GM12878 (cell line): ENCODE measurements around the gene TMEM94. TPM values are rescaled to one million over a fixed set of nuclear protein-coding genes. Genes with fewer than 3 reads are reported as not detected.

Source experiments
- BACH1 ChIP-seq: fragments of 450-650 bp; IDR thresholded peaks from 2 replicates; pipeline ENCODE4 v1.6.1; 2017; ENCODE audit warnings: mild to moderate bottlenecking, borderline replicate concordance
- CHD2 ChIP-seq: IDR thresholded peaks from 2 replicates; pipeline ENCODE4 v1.6.1; 2011; ENCODE audit warnings: low read depth, low read length, improper control_type of control experiment, borderline replicate concordance
- CHD4 ChIP-seq: fragments of 200-600 bp; sonication (generic); IDR thresholded peaks from 2 replicates; pipeline ENCODE4 v1.6.1; 2016; ENCODE audit warnings: mild to moderate bottlenecking
- EGR1 ChIP-seq, 2 experiments: IDR thresholded peaks; 1 replicate in 1 of 2; 2 replicates in 1 of 2; pipeline ENCODE4 v1.6.1; 2011 to 2012; ENCODE audit warnings: low read depth in 2 of 2, low read length in 2 of 2, borderline replicate concordance in 1 of 2, mild to moderate bottlenecking in 1 of 2, moderate library complexity in 1 of 2
- GATAD2B ChIP-seq: fragments of 450-650 bp; conservative IDR thresholded peaks from 2 replicates; pipeline ENCODE4 v1.6.1; 2017; ENCODE audit warnings: low read depth, mild to moderate bottlenecking, moderate library complexity
- HDAC2 ChIP-seq: fragments of 200-600 bp; sonication (generic); IDR thresholded peaks from 2 replicates; pipeline ENCODE4 v1.6.1; 2017
- IKZF2 ChIP-seq, 2 experiments: fragments of 450-650 bp; IDR thresholded peaks; 2 replicates each; pipeline ENCODE4 v1.6.1; 2017; ENCODE audit warnings: mild to moderate bottlenecking in 2 of 2, moderate library complexity in 2 of 2
- LARP7 ChIP-seq: fragments of 450-650 bp; IDR thresholded peaks from 2 replicates; pipeline ENCODE4 v1.6.1; 2017; ENCODE audit warnings: mild to moderate bottlenecking
- MAX ChIP-seq: IDR thresholded peaks from 2 replicates; pipeline ENCODE4 v1.6.1; 2012; ENCODE audit warnings: low read depth, low read length, improper control_type of control experiment
- NFYA ChIP-seq: IDR thresholded peaks from 2 replicates; pipeline ENCODE4 v1.6.1; 2011; ENCODE audit warnings: low read depth, mild to moderate bottlenecking, low read length, improper control_type of control experiment, borderline replicate concordance
- NR2F1 ChIP-seq: fragments of 450-650 bp; conservative IDR thresholded peaks from 2 replicates; pipeline ENCODE4 v1.6.1; 2017; ENCODE audit warnings: mild to moderate bottlenecking
- PAX8 ChIP-seq: fragments of 450-650 bp; IDR thresholded peaks from 2 replicates; pipeline ENCODE4 v1.6.1; 2017; ENCODE audit warnings: mild to moderate bottlenecking, moderate library complexity
- PBX3 ChIP-seq: IDR thresholded peaks from 2 replicates; pipeline ENCODE4 v1.6.1; 2011; ENCODE audit warnings: mild to moderate bottlenecking, low read depth, low read length, moderate library complexity; ENCODE audit not compliant: insufficient replicate concordance
- RAD21 ChIP-seq: IDR thresholded peaks from 2 replicates; pipeline ENCODE4 v1.6.1; 2011; ENCODE audit warnings: mild to moderate bottlenecking, low read depth, low read length, moderate library complexity; ENCODE audit not compliant: insufficient read depth
- RBBP5 ChIP-seq: fragments of 200-600 bp; sonication (generic); conservative IDR thresholded peaks from 2 replicates; pipeline ENCODE4 v1.6.1; 2016
- RCOR1 ChIP-seq: conservative IDR thresholded peaks from 2 replicates; pipeline ENCODE4 v1.6.1; 2012; ENCODE audit warnings: low read depth, low read length, improper control_type of control experiment
- SMARCA5 ChIP-seq: fragments of 450-650 bp; IDR thresholded peaks from 2 replicates; pipeline ENCODE4 v1.6.1; 2017; ENCODE audit warnings: mild to moderate bottlenecking
- SMC3 ChIP-seq: IDR thresholded peaks from 2 replicates; pipeline ENCODE4 v1.6.1; 2011; ENCODE audit warnings: low read length, improper control_type of control experiment, borderline replicate concordance
- SP1 ChIP-seq: IDR thresholded peaks from one replicate; pipeline ENCODE4 v1.6.1; 2011; ENCODE audit warnings: low read depth, low read length
- YY1 ChIP-seq: IDR thresholded peaks from 2 replicates; pipeline ENCODE4 v1.6.1; 2011; ENCODE audit warnings: low read depth, mild to moderate bottlenecking, low read length
- ZBED1 ChIP-seq: IDR thresholded peaks from 2 replicates; pipeline ENCODE4 v1.6.1; 2016; ENCODE audit warnings: borderline replicate concordance
- ZNF24 ChIP-seq: fragments of 450-650 bp; IDR thresholded peaks from 2 replicates; pipeline ENCODE4 v1.6.1; 2017; ENCODE audit warnings: antibody characterized with exemption, mild to moderate bottlenecking
- ZSCAN29 ChIP-seq: fragments of 450-650 bp; IDR thresholded peaks from 2 replicates; pipeline ENCODE4 v1.6.1; 2017; ENCODE audit warnings: mild to moderate bottlenecking, moderate library complexity
- polyA plus RNA-seq, 11 experiments: library from polyadenylated mRNA; depleted of rRNA in 4 of 11; unstranded in 6 of 11; stranded (reverse) in 5 of 11; fragments of >200 nt; fragmentation: Nextera tagmentation in 4 of 11; fragmentation: Illumina TruSeq in 1 of 11; extraction: Ambion mirVana in 4 of 11; extraction: Trizol in 1 of 11; gene quantifications; 1 replicate in 1 of 11; 2 replicates in 10 of 11; pipeline versions ENCODE4 v1.2.1 to v1.2.3, GENCODE V29; 2011 to 2016; ENCODE audit warnings: inconsistent platforms in 2 of 11, missing spikeins in 2 of 11, low read depth in 1 of 11
- total RNA-seq, 4 experiments: library from RNA; depleted of rRNA in 3 of 4; stranded (reverse); fragments of >200 nt in 3 of 4; fragmentation: Illumina TruSeq in 1 of 4; extraction: Trizol in 1 of 4; gene quantifications; 2 replicates each; pipeline versions ENCODE4 v1.2.1 to v1.2.3, GENCODE V29; 2013 to 2021
- TF ChIP-seq, protein P1 (sequence below): fragments of 450-650 bp; IDR thresholded peaks from 2 replicates; pipeline ENCODE4 v1.6.1; 2017; ENCODE audit warnings: mild to moderate bottlenecking, moderate library complexity
- TF ChIP-seq, protein P2 (sequence below): fragments of 450-650 bp; conservative IDR thresholded peaks from 2 replicates; pipeline ENCODE4 v1.6.1; 2017; ENCODE audit warnings: mild to moderate bottlenecking, moderate library complexity

The TMEM94 gene
- total and polyA plus RNA-seq, 10 of the 15 experiments (the other 5 are each of a cell fraction or from before 2014, with no cell fraction given): 0.31 to 70.7 (median 24.4) TPM

DNA sequence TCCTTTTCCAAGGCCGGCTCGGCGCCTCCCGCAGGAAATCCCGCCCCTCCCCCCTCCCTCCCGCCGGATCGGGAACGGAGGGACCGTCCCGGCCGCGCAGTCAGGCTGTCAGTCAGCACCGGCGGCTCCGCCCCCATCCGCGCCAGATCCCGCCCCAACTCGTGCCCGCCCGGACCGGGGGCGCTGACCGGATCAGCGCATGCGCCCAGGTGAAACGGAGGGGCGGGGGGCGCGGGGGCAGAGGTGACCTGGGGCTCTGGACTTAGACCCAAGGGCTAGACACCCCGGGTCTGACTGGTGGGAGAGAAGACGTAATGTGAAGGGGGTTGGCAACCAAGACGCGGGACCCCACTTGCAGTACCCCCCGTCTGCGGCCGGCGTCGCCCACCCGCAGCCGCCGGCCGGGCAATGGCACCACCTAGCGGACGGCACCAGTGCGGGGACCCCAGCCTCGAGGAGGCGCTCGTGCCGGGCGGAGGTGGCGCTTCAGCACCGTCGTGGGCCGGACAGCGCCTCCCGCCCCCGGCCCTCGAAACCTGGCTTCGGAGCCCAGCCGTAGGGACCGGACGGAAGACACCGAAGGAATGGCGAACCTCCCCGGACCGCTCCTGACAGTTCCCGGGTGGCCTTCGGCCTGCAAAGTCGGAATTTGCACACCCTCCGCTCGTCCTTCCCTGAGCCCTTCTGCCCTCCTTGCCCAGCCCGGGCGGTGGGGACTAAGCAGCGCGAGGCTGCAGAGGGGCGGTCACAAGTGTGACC, 59.2 kb downstream of the TMEM94 start, which contains the start of gene CASKIN2 (continued):
- TF ChIP-seq IKZF2 (IDR thresholded peaks at IDR 0.05) (0 out of 4 replicates have a peak, but pooled peaks of 1 of the 2 experiments have one; percentile 32), LARP7 (peak; percentile 63), PBX3 (peak; percentile 90), CHD2 (0 out of 2 replicates have a peak, but pooled peaks have one; percentile 44), RAD21 (peak; percentile 65), BACH1 (peak; percentile 51; the same call in 1 of the 2 replicates), SP1 (peak; percentile 37), SMARCA5 (peak; percentile 93), YY1 (peak; percentile 56; the same call in 1 of the 2 replicates), RBBP5 (no peak), GATAD2B (peak; percentile 59), ZNF24 (peak; percentile 25; the same call in 1 of the 2 replicates), PAX8 (no peak), HDAC2 (0 out of 2 replicates have a peak, but pooled peaks have one; percentile 80), ZBED1 (no peak), ZSCAN29 (no peak), EGR1 (IDR thresholded peaks at IDR 0.05; ENCODE audit: borderline replicate concordance in 1 of 2, low read depth in 2 of 2, low read length in 2 of 2) (peak in 1 of 2 experiments; percentile 70; a peak in 2 of 3 replicates), MAX (0 out of 2 replicates have a peak, but pooled peaks have one; percentile 45), CHD4 (no peak), RCOR1 (no peak), SMC3 (peak; percentile 67; the same call in 1 of the 2 replicates), NFYA (no peak), NR2F1 (peak; percentile 90)
- TF ChIP-seq, protein P1, sequence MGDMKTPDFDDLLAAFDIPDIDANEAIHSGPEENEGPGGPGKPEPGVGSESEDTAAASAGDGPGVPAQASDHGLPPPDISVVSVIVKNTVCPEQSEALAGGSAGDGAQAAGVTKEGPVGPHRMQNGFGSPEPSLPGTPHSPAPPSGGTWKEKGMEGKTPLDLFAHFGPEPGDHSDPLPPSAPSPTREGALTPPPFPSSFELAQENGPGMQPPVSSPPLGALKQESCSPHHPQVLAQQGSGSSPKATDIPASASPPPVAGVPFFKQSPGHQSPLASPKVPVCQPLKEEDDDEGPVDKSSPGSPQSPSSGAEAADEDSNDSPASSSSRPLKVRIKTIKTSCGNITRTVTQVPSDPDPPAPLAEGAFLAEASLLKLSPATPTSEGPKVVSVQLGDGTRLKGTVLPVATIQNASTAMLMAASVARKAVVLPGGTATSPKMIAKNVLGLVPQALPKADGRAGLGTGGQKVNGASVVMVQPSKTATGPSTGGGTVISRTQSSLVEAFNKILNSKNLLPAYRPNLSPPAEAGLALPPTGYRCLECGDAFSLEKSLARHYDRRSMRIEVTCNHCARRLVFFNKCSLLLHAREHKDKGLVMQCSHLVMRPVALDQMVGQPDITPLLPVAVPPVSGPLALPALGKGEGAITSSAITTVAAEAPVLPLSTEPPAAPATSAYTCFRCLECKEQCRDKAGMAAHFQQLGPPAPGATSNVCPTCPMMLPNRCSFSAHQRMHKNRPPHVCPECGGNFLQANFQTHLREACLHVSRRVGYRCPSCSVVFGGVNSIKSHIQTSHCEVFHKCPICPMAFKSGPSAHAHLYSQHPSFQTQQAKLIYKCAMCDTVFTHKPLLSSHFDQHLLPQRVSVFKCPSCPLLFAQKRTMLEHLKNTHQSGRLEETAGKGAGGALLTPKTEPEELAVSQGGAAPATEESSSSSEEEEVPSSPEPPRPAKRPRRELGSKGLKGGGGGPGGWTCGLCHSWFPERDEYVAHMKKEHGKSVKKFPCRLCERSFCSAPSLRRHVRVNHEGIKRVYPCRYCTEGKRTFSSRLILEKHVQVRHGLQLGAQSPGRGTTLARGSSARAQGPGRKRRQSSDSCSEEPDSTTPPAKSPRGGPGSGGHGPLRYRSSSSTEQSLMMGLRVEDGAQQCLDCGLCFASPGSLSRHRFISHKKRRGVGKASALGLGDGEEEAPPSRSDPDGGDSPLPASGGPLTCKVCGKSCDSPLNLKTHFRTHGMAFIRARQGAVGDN: 0 out of 2 replicates have a peak, but pooled peaks have one; percentile 15
- TF ChIP-seq, protein P2, sequence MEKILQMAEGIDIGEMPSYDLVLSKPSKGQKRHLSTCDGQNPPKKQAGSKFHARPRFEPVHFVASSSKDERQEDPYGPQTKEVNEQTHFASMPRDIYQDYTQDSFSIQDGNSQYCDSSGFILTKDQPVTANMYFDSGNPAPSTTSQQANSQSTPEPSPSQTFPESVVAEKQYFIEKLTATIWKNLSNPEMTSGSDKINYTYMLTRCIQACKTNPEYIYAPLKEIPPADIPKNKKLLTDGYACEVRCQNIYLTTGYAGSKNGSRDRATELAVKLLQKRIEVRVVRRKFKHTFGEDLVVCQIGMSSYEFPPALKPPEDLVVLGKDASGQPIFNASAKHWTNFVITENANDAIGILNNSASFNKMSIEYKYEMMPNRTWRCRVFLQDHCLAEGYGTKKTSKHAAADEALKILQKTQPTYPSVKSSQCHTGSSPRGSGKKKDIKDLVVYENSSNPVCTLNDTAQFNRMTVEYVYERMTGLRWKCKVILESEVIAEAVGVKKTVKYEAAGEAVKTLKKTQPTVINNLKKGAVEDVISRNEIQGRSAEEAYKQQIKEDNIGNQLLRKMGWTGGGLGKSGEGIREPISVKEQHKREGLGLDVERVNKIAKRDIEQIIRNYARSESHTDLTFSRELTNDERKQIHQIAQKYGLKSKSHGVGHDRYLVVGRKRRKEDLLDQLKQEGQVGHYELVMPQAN: peak; percentile 97
